Activated CD4-positive, alpha-beta T cell treated with anti-CD3 and anti-CD28 coated beads, Interleukin-2, amount 50 U/mL, for 24 hours (primary cell): ENCODE results near the gene SEBOX.
A peak's percentile ranks its signal among the peaks of the same experiment; 100 is the strongest.

ENCODE experiments used
- DNase-seq, 2 donors: peaks; one replicate each; pipeline ENCODE4 v3.0.0-alpha.2; 2020; ENCODE audit warnings: low read depth in 1 of 2, low spot score in 1 of 2

SEBOX gene

DNA sequence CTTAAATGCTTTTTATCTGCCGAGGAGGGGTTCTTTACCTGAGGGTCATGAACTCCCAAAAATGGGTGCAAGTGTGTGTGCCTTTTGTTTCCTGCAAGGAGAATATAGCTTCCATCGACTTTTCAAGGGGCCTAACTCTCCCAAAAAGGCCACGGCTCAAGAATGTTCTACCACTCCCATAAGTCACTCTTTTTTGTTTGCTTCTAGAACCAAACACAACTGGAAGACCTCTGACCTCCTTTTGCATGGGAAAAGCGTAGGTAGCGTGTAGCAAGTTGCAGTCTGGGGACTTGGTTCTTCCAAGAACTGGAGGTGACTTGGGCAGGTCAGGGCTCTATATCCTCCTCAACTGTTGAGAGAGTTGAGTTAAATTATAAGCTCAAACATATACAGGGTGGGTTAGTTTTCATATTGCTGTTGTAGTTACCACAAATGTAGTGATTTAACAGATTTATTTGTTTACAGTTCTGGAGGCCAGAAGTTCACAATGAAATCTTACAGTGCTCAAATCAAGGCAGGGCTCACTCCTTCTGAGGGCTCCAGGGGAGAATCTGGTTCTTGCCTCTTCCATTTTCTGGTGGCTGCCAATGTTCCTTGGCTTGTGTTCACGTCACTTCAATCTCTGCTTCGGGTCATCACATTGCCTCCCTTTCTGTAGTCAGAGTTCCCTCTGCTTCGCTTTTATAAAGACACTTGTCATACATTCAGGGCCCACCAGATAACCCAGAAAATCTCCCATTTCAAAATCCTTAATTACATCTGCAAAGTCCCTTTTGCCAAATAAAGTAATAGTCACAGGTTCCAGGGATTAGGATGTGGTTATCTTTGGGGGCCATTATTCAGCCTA, 44.6 kb downstream of the SEBOX start:
- no peak for DNase-seq

DNA sequence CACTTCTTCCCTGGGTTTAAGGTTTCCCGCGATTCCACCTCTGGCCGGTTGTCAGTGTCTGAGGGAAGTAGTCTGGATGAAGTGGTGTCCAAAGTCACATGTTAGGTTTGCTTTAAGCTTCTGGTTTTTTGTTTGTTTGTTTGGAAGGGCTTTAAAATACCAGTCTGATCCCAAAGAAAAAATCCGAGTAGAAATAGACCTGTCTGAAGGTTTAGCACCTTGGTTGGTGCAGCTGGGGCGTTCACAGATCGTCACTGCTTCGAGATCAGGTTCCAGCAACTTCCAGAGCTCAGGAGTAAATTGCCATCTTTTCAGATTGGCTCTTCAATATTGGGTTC, 45.4 kb downstream of the SEBOX start:
- DNase-seq = no peak

DNA sequence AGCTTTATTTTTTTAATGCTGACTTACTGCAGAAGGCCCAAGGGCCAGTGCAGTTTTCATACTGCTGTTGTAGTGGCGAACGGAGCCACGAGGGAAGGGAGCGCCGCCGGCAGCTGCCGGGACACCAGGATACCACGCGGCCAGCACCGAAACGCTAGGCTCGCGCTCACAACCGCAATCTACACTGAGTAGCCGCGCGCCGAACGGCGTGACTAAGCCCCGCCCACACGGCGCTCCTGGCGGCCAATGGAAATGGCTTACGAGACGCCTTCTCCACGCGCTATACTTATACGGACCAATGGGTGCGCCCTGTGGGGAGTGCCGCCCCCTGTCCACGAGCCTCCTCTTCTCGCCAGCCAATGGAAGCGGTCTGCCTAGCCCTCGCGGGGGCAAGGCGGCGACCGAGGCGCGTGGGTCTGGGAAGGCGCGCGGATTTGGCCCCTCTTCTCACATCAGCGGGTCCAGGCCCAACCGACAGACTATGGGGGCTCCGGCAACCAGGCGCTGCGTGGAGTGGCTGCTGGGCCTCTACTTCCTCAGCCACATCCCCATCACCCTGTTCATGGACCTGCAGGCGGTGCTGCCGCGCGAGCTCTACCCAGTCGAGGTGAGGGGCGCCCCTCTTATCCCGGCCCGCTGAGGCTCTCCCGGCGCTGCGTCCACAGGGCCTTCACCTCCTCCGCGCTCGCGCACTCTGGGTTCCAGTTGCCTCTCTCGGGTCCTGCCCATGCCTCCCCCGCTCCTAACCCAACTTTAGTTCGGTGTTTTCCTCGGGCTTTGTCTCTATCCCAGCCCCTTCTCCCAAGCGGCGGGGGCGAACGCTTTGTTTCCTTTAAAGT, 46.0 kb downstream of the SEBOX start, which contains the start of gene TMEM97:
Gene TMEM97, plus strand, starts transcription at position 442 of the 839 bp plus-strand sequence. Its CDS starts 40 bp downstream, at position 482.
- peak; percentile 89 to 94 for DNase-seq

DNA sequence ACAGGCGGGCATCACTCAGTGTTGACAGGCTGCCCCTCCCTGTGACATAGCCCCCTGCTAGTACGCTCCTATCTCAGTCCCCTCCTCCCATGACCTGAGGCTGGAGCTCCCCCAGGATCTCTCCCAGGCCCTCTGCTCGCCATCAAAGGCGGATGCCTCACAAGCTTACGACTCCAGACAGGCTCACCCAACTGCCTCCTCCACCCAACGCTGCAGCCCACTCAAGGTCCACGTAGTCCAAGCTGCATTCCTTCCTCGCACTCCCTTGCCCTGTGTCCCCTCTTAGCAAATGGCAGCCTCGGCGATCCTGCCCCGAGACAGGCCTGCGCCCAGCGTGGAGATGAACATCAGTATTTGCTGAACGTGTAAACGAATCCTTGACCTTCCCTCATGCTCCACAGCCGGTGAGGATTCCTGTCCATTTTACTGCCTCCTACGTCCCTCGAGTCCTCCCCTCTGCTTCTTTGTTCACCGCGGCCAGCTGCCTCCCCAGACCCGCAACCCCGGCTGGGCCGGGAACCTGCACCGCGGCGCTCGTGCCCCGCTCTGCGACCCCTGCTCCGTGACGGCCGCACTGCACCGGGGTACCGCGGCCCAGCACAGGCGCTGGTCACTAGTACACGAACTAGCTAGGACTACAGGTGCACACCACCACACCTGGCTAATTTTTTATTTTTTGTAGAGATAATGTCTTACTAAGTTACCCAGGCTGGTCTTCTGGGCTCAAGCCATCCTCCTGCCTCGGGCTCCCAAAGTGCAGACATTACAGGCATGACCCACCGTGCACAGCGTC, 46.8 kb downstream of the SEBOX start:
- DNase-seq = no peak

- DNase-seq = no peak
These were observed 47.7 kb downstream of the SEBOX start for GRCh38 chr17:28317099-28317965.

- DNase-seq = no peak
These were observed 48.9 kb downstream of the SEBOX start for GRCh38 chr17:28315846-28316705.

DNA sequence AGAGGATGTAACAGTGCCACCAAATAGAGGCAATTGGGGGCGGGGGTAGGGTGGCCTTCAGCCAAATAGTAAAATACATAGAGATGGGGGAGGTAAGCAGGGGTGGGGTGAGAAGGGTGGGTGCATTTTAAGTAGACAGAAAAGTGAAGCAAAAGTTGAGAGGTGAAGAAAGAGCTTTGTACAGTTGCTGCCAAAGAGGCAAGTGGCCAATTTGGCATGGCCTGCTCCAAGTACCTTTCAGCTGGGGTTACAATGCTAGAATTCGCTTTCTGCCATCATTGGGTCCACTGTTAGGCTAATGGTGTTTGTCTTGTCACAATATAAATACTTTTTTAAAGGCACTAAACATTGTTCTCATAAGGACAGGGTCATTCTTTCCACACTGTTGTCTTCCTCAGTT, 51.2 kb downstream of the SEBOX start:
- no peak for DNase-seq
